Bronchial epithelial cell (primary cell): ENCODE data around the gene CC2D2A. TPM values are rescaled to one million over a fixed set of nuclear protein-coding genes. Genes with fewer than 3 reads are reported as not detected.

Experiments used
- DNase-seq: peaks from one replicate; pipeline ENCODE4 v3.0.0-alpha.2; 2010; ENCODE audit warnings: low read depth
- FAIRE-seq: peaks from 2 replicates; lab custom pipeline; 2011; peaks lifted over from hg19 to GRCh38; lab: Jason Lieb, UNC
- H3K27me3 ChIP-seq: 2 replicates; pipeline ENCODE4 v1.5.1; 2011; ENCODE audit warnings: low read length; ENCODE audit not compliant: control insufficient read depth, insufficient read depth
- H3K36me3 ChIP-seq: 2 replicates; pipeline ENCODE4 v1.5.1; 2011; ENCODE audit warnings: low read length; ENCODE audit not compliant: control insufficient read depth, insufficient read depth
- H3K4me3 ChIP-seq: 2 replicates; pipeline ENCODE4 v1.5.1; 2011; ENCODE audit warnings: mild to moderate bottlenecking, low read depth, low read length, control low read depth
- total RNA-seq: library from RNA; depleted of rRNA; stranded (reverse); fragments of >200 nt; gene quantifications from 2 replicates; pipeline ENCODE4 v1.2.1, GENCODE V29; 2014
- TF ChIP-seq, protein P1 (sequence below): IDR thresholded peaks from 2 replicates; pipeline ENCODE4 v1.5.1; 2011; ENCODE audit warnings: mild to moderate bottlenecking, moderate library complexity, low read length, control low read depth, inconsistent platforms; ENCODE audit not compliant: insufficient read depth, severe bottlenecking

The CC2D2A gene
- total RNA-seq, 1 donor from 2014 or later, result 5.8 TPM

DNA sequence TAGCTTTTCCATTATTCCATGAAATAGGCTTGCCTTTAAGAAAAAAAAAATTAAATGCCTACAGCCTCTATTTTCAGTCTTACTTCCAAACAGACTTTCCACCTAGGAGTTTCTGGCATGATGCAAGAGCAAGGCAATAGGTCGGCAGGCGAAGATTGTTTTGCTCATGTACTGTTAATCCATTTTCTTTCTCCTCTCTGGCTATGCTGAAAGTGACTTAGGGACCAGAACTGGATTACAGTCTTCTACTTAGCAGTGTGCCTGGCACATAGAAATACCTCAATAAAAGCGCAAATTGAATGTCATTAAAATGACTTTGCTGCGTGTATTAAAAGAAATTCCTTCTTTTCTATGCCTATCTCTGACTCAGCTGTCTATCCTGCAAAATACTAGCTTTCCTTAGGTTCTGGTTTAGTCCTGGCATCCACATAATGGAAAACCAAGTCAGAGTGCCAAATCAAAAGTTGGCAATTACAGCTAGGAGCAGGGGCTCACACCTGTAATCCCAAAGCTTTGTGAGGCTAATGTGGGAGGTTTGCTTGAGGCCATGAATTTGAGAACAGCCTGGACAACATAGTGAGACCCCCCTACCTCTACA lies 51.9 kb downstream of the CC2D2A start:
- TF ChIP-seq, protein P1, sequence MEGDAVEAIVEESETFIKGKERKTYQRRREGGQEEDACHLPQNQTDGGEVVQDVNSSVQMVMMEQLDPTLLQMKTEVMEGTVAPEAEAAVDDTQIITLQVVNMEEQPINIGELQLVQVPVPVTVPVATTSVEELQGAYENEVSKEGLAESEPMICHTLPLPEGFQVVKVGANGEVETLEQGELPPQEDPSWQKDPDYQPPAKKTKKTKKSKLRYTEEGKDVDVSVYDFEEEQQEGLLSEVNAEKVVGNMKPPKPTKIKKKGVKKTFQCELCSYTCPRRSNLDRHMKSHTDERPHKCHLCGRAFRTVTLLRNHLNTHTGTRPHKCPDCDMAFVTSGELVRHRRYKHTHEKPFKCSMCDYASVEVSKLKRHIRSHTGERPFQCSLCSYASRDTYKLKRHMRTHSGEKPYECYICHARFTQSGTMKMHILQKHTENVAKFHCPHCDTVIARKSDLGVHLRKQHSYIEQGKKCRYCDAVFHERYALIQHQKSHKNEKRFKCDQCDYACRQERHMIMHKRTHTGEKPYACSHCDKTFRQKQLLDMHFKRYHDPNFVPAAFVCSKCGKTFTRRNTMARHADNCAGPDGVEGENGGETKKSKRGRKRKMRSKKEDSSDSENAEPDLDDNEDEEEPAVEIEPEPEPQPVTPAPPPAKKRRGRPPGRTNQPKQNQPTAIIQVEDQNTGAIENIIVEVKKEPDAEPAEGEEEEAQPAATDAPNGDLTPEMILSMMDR, result no peak
- no peaks in the 10 kb centered on the region for H3K27me3 ChIP-seq
- no peak overlapping the region for H3K4me3 ChIP-seq
- FAIRE-seq (no peak), DNase-seq (no peak)
- H3K36me3 ChIP-seq, result peaks cover 1% of the 10 kb centered on the region

DNA sequence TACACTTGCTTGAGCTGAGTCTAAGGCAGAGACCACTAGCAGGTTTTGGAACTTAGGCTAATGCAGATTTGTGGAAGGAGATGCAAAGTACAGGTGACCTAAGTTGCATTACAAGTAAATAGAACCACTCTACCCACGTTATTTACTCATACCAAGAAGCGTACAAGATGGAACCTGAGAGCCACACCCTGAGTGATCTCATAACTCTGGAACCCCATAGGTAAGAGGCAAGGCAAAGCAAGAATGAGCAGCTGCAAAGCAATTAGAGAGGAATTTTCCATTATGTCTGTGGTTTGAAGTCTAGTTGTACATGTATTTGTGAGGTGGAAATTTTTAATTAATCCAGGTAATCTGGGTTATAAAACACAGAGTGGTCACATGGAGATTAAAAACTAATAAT lies 55.4 kb downstream of the CC2D2A start:
- Histone ChIP-seq H3K4me3 (no peak overlapping the region), H3K27me3 (no peaks in the 10 kb centered on the region), H3K36me3 (no peaks in the 10 kb centered on the region)
- DNase-seq (peak; percentile 98), FAIRE-seq (no peak)
- TF ChIP-seq, protein P1, result no peak

DNA sequence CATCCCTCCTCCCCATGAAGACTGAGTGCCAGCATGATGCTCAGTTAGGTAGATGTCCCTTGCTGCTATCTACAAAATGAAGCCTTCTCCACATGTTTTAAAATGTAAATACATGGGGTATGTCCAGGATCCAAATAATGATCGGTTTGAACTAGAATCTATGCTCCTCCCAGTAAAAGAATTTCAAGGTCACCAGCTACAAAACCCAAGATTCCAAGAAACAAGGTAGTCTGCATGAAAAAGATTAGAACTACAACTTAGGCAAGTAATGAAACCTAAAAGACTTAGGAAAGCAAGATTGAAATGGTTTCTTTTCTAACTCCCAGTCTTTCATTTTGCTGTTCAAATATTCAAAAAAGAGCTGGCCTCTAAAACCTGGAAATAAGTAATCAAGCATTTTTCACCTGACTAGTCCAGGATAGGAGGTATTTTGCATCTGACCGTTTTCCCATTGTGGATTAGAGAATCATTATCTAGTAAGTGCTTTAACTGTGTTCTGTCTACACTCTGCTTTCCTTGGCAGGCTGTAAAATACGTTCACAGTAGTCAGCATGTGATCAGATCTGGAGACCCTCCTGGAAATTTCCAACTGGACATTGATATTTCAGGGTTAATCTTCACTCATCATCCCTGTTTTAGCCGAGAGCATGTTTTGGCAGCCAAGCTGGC lies 57.4 kb downstream of the CC2D2A start:
- TF ChIP-seq, protein P1, result no peak
- H3K4me3 ChIP-seq, result no peak overlapping the region
- peaks cover 2% of the 10 kb centered on the region for H3K36me3 ChIP-seq
- no peak for DNase-seq
- no peaks in the 10 kb centered on the region for H3K27me3 ChIP-seq
- no peak for FAIRE-seq

DNA sequence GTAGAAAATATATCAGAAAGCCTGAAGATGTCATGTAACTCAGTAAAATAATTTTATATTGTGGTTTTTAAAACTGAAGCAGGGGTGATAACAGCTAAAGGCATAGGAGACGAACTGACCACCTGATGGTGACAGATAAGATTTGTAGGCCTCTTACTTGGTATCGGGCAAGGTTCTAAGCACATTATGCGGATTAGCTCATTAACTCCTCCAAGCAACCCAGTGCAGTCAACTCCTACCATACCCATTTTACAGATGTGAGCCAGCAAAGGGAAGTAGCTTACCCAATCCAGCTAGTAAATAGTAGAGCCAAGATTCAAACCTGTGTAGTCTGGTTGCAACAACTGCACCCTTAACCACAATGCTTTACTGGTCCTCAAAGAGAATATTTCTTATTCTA lies 62.1 kb downstream of the CC2D2A start:
- peaks cover 2% of the 10 kb centered on the region for H3K36me3 ChIP-seq
- no peak for DNase-seq
- FAIRE-seq, result no peak
- TF ChIP-seq, protein P1, result no peak
- H3K27me3 ChIP-seq, result no peaks in the 10 kb centered on the region
- no peak overlapping the region for H3K4me3 ChIP-seq

DNA sequence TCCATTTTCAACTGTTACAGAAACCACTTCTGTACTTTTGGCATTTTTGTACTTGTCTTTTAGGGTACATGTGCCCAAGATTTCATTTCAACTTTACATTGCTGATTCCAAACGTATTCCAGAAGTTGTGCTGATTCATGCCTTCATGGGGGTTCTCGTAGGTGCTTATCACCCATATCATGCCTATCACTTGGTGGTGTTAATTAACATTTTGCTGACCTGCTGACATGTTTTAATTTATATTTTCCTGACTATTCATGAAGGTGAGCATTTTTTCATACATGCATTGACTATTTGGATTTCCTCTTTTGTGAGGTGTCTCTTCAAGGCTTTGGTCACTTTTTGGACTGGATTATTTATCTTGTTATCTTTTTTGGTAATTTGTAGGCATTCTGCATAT lies 64.1 kb downstream of the CC2D2A start:
- DNase-seq (no peak), FAIRE-seq (no peak)
- TF ChIP-seq, protein P1, result no peak
- Histone ChIP-seq H3K36me3 (peaks cover 2% of the 10 kb centered on the region), H3K27me3 (no peaks in the 10 kb centered on the region), H3K4me3 (no peak overlapping the region)
